Dendritic cell treated with granulocyte-macrophage colony-stimulating factor and Interleukin-4, amounts not matched to agents 40 ng/mL and 50 ng/mL, for 4 days (primary cell): ENCODE results near the gene KIAA1614.
"Not testable (repeated sequence)": the region's sequence is repeated elsewhere in the genome, so short reads cannot be mapped to it uniquely, and the experiment has no call there.

Source experiments
- H3K27ac Mint-ChIP-seq: one replicate; pipeline ENCODE4 v1.8.0; 2022; ENCODE audit warnings: mild to moderate bottlenecking, mixed read lengths
- H3K27me3 Mint-ChIP-seq: one replicate; pipeline ENCODE4 v1.8.0; 2022; ENCODE audit warnings: mild to moderate bottlenecking, mixed read lengths
- H3K36me3 Mint-ChIP-seq: one replicate; pipeline ENCODE4 v1.8.0; 2022; ENCODE audit warnings: low read depth, mixed read lengths
- H3K4me1 Mint-ChIP-seq: one replicate; pipeline ENCODE4 v1.8.0; 2022; ENCODE audit warnings: low read depth, mixed read lengths
- H3K4me3 Mint-ChIP-seq: one replicate; pipeline ENCODE4 v1.8.0; 2022; ENCODE audit warnings: mild to moderate bottlenecking, moderate library complexity, mixed read lengths
- H3K9me3 Mint-ChIP-seq: one replicate; pipeline ENCODE4 v1.8.0; 2022; ENCODE audit warnings: mixed read lengths
- intact Hi-C: fragments of 100-400 bp; cut with micrococcal nuclease; formaldehyde crosslinking; loops from one replicate; pipeline ENCODE4 v1.15.0; 2022

The KIAA1614 gene

DNA sequence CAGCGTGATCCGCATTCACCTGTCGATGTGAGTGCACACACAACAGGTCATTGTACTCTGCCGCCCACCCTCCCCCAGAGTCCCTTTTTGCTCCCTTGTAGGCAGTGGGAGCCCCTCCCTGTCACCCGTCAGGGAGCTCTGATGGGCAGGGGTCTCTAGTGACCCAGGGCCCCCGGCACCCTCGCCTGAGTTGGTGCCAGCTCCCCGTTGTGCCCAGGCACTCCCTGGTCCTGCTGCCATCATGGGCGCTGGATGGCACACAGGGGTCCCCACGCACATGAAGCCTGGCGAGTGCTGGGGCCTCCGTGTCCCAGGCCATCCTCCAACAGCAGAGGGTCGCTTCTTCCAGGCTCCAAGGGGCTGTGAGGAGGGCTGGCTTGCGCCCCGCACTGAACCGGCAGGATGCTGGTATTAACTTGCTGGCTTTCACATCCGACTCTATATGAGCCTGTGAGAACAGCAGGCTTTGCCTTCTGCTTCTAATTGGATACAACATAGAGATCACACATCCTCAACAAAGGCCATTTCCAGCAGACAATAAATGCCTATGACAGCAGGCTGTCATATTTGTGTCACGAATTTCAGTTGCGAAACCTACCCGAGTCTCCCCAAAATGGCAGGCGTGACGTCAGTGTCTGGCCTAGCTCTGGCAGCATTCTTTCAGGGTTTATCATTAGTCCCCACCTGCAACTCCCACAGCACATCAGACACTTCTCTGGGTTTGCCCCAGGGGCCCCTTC lies 35.4 kb downstream of the KIAA1614 start:
- H3K36me3 Mint-ChIP-seq, result peaks cover 52% of the 10 kb centered on the region
- peaks cover 28% of the 10 kb centered on the region for H3K9me3 Mint-ChIP-seq

DNA sequence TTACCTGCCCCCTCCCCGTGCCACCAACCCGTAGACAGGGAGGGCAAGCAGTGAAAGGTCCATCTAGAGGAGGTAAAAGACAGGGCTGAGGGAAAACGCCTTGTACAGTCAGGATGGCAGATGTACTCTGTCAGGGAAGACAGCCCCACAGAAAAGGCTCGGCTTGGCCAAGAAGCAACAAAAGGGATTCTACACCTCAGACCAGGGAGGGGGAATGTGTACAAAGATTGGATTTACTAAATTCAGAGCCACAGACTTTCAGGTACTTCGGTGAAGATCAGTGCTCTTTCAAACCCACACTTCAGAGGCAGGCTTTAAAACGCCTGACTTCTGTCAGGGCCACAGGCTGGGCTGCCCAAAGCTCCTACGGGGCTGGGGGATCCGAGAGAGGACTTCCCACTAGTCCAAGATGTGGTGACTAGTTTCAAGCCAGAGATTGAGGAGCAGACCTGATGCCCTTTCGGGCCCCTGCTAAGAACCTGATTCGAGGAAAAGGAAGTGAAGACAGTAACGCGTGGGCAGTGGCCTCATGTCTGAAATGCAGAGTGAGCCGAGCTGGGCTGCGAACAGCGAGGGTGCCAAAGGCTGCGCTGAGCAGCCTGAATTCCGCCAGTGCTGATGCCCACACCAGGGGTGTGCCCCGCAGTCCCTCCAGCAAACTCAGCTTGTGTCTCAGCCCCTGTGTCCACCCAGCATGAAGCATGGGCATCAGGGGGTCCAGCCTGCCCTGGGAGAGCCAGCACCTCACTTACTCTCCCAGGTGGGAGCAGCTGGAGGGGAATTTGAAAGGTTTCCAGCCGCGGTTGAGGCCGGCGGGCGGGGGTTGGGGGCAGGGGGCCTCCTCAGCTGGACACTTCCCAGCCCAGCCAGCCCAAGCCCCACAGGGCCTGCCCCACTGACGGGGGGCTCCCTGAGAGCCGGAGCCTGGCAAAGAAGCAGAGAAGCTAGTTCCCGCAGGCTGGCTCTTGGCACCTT lies 36.2 kb downstream of the KIAA1614 start:
- no peak overlapping the region for H3K4me3 Mint-ChIP-seq
- intact Hi-C loops, result no loop called here

More for the DNA sequence above, 35.4 kb downstream of the KIAA1614 start:
- intact Hi-C loops, result no loop called here
- no peak overlapping the region for H3K27ac Mint-ChIP-seq
- H3K4me1 Mint-ChIP-seq, result peaks cover 17% of the 10 kb centered on the region
- no peaks in the 10 kb centered on the region for H3K27me3 Mint-ChIP-seq
- H3K4me3 Mint-ChIP-seq, result no peak overlapping the region

DNA sequence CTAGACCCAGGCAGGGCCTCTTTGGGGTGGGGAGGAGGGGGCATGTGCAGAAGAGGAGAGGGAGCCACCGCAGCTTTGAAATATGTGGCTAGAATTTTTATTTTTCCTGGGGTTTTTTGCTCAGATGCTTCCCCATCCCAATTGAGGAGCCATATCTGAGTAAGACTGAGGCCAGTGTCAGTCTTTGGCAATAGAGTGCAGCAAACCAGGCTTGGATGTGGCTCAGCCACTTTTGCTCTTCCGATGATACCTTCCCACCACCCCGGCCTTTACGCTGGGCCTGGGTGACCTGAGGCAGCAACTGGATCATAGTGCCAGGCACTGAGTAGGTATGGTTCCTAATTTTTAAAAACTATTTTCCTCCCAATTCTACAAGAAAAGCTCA lies 36.9 kb downstream of the KIAA1614 start:
- Mint-ChIP-seq H3K4me1 (peaks cover 22% of the 10 kb centered on the region), H3K36me3 (peaks cover 58% of the 10 kb centered on the region), H3K27ac (no peak overlapping the region), H3K27me3 (peaks cover 5% of the 10 kb centered on the region), H3K9me3 (peaks cover 28% of the 10 kb centered on the region), H3K4me3 (no peak overlapping the region)
- intact Hi-C loops, result no loop called here

More for the DNA sequence above, 36.2 kb downstream of the KIAA1614 start:
- Mint-ChIP-seq H3K9me3 (peaks cover 28% of the 10 kb centered on the region), H3K4me1 (peaks cover 17% of the 10 kb centered on the region), H3K27ac (no peak overlapping the region), H3K36me3 (peaks cover 52% of the 10 kb centered on the region), H3K27me3 (peaks cover 3% of the 10 kb centered on the region)

DNA sequence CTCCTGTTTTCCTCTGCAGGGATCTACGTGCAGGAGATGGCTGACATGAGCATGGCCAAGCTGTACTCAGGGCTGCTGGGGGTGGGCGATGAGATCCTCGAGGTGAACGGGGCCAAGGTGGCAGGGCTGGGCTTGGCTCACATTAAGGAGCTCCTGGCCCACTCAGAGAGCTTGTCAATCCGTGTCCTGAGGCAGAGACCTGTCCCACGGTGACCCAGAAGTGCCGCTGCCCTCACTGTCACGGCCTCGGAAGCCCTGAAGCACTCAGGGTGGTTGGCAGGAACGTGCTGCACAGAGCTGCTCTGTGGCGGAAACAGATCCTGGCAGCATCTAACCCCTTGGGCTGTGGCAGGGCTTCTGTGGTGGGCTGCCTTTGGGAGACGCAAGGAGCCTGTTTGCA lies 37.6 kb downstream of the KIAA1614 start:
- intact Hi-C loops, result no loop called here
- H3K4me3 Mint-ChIP-seq, result no peak overlapping the region
- no peak overlapping the region for H3K27ac Mint-ChIP-seq
- H3K27me3 Mint-ChIP-seq, result peaks cover 5% of the 10 kb centered on the region
- peaks cover 61% of the 10 kb centered on the region for H3K36me3 Mint-ChIP-seq
- H3K4me1 Mint-ChIP-seq, result peaks cover 24% of the 10 kb centered on the region
- H3K9me3 Mint-ChIP-seq, result peaks cover 28% of the 10 kb centered on the region

DNA sequence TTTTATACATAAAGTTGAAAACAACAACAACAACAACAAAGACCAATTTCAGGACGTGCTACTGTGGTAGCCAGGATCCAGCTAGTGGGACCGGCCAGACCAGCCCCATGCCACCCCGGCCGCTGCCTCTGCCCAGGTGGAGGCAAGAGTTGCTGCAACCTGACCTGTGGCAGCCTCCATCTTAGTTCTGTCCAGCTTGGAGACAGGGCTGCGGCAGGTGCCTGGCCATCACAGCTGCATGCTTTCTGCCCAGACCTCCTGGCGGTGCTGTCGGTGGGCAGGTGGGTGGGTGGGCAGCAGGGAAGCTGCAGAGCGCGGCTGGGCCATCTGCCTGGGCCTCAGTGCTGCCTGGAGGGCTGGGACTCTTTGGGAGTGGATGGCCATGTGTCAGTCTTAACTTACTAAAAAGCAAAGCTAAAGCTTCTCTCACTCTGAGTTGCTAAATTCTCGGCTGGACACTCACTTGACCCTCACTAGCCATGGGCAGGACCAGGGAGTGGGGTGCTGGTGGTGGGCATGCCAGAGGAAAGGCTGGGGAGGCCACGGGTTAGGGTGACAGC lies 38.6 kb downstream of the KIAA1614 start:
- H3K4me3 Mint-ChIP-seq, result no peak overlapping the region
- peaks cover 60% of the 10 kb centered on the region for H3K36me3 Mint-ChIP-seq
- peaks cover 24% of the 10 kb centered on the region for H3K4me1 Mint-ChIP-seq
- H3K9me3 Mint-ChIP-seq, result peaks cover 24% of the 10 kb centered on the region
- intact Hi-C loops, result no loop called here
- peak overlapping the region; percentile 44 for H3K27ac Mint-ChIP-seq
- peaks cover 5% of the 10 kb centered on the region for H3K27me3 Mint-ChIP-seq

DNA sequence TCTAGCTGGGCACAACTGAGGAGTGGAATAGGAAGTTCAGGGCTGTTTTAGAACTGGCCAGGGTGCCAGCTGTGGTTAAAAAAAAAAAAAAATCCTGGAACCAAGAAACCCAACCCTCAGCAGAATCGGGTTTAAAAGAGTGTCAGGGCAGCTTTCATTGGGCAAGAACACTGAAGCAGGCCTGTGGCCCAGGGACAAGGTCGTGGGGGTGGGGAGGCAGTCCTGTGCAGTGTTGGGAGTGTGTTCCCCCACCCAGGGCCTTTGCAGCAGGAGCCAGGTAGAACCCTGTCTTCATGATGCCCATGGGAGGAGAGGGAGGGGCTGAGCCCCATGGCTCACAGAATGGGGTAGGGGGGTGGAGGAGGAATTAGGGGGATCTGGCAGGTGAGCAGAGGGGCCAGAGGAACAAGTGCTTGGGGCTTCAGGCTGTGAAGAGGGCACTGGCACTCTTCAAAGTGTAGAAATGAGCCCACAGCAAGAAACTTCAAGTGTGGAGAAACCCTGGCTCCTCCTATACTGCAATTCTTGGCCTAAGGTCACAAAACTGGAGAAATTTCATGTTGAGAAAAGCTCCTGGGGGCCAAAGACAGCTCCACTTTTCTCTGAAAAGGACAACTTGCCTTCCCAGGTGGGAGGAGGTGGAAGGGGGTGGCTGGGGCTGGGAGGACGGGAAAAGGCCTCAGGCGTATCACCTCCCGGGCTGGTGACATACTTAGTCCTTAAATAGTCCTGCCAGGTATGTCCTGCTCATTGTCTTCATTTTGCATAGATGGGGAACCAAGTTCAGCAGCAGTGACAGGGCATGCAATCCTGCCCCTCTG lies 39.3 kb downstream of the KIAA1614 start:
- H3K4me1 Mint-ChIP-seq, result peaks cover 24% of the 10 kb centered on the region
- H3K9me3 Mint-ChIP-seq, result peaks cover 16% of the 10 kb centered on the region
- peaks cover 58% of the 10 kb centered on the region for H3K36me3 Mint-ChIP-seq
- intact Hi-C loops, result no loop called here
- peaks cover 5% of the 10 kb centered on the region for H3K27me3 Mint-ChIP-seq
- H3K4me3 Mint-ChIP-seq, result no peak overlapping the region
- peak overlapping the region; percentile 44 for H3K27ac Mint-ChIP-seq

DNA sequence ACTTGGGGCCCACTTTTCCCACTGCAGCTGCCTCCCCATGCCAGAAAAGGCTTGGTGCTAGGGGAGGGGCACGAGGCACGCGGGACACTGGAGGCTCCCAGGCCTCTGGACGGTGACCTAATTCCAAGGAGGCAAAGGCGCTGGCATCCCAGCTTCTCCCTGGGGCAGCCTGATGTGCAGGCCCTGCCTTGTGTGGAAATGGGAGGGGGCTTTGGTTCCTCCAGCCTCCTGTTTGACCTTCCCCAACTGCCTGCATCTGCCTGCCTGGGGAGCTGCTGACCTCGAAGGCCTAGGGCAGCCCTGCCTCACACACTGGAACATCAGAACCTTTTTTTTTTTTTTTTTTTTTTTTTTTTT lies 39.9 kb downstream of the KIAA1614 start:
- intact Hi-C loops, result no loop called here
- Mint-ChIP-seq H3K27ac (no peak overlapping the region), H3K27me3 (peaks cover 5% of the 10 kb centered on the region)

DNA sequence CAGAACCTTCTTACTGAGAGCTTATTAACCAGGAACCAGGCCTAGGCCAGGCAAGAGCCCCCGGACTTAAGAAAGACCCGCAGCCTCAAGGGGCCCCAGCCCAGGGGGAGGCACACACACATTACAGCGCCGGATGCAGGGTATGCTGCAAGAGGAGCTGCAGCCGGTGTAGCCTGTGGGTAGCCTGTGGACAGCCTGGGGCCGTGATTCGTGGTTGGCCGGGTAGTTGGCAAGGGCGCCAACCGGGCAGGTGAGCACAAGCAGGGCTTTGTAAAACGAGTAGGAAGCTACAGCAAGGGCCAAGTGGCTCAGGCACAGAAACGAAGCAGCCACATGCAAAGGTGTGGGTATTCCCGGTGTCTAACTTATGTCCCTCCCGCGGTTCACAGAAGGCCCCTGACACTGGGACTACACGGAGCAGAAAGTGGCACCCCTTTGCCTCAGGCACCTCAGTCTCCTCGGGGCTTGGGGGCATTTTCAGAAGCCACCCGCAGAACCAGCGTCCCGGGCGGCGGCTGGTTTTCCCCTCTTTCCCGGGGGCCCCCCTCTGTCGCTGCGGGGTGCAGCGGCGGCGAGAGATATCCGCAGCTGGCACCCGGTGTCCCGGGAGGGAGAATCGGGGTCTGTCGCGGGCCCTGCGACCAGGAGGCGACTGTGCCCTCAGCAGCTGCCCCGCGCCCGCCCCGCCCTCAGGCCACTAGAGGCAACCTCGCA lies 40.8 kb downstream of the KIAA1614 start:
- intact Hi-C loops, result no loop called here
- Mint-ChIP-seq H3K27ac (no peak overlapping the region), H3K27me3 (peaks cover 5% of the 10 kb centered on the region), H3K9me3 (peaks cover 6% of the 10 kb centered on the region), H3K4me3 (peak overlapping the region; percentile 39), H3K36me3 (peaks cover 53% of the 10 kb centered on the region), H3K4me1 (peaks cover 24% of the 10 kb centered on the region)

More for the DNA sequence above, 39.9 kb downstream of the KIAA1614 start:
- Mint-ChIP-seq H3K9me3 (peaks cover 10% of the 10 kb centered on the region), H3K36me3 (peaks cover 56% of the 10 kb centered on the region), H3K4me1 (peaks cover 24% of the 10 kb centered on the region), H3K4me3 (no peak overlapping the region)

DNA sequence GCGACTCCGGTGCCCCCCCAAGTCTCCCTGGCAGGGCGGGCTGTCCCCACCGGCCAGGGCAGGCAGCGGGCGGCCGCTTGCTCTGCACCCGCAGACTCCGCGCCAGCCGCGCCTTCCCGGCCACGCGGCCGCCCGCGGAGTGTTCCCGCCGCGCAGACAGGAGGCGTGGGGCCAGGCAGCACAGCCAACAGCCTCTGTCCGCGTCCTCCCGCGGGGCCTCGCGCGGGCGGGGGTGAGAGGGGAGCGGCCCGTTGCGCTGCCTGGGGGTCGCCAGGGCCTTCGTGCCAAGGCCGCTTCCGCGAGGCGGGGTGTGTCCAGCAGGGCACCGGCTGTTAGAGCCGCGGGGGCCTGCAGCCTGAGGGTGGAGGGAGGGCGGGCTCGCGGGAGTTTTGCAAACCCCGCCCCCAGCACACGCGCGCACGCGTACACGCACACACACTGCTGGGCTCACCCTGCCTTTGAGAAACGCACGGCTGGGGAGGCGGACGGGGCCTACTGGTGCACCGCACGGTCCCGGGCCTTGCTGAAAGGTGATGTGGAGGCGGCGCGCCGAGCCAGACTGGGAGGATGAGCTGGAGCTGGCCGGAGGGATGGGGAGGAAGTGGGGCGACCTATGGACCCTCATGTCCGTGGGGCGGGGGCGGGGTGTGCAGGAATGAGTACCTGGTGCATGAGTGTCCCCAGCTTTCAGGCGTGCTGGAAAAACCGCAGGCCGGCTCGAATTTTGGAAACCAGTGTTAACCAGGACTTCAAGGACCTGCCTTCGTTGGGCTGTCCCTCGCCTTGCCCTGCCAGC lies 41.5 kb downstream of the KIAA1614 start:
- Mint-ChIP-seq H3K4me3 (peak overlapping the region; percentile 55), H3K27ac (no peak overlapping the region), H3K36me3 (peaks cover 54% of the 10 kb centered on the region), H3K9me3 (no peaks in the 10 kb centered on the region), H3K4me1 (peaks cover 18% of the 10 kb centered on the region), H3K27me3 (peaks cover 5% of the 10 kb centered on the region)
- intact Hi-C loops, result no loop called here

DNA sequence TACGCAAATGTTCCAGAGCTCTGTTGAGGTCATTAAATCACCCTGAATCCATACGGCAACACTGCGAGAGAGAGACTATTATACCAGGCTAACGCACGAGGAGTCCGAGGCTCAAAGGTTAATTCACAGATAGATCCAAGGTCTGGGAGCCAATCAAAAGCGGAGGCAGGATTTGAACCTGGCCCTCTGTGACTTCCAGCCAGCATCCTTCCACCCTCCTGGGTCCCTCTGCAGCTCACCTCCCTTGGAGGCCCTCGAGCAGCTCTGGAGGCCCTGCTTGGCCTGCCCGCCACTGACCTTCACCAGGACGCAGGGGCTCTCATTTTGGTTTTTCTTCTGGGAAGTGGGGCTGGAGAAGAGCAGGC lies 42.1 kb downstream of the KIAA1614 start:
- peaks cover 5% of the 10 kb centered on the region for H3K27me3 Mint-ChIP-seq
- peaks cover 18% of the 10 kb centered on the region for H3K4me1 Mint-ChIP-seq
- peaks cover 58% of the 10 kb centered on the region for H3K36me3 Mint-ChIP-seq
- no peak overlapping the region for H3K27ac Mint-ChIP-seq
- H3K9me3 Mint-ChIP-seq, result no peaks in the 10 kb centered on the region
- peak overlapping the region; percentile 55 for H3K4me3 Mint-ChIP-seq
- intact Hi-C loops, result no loop called here

DNA sequence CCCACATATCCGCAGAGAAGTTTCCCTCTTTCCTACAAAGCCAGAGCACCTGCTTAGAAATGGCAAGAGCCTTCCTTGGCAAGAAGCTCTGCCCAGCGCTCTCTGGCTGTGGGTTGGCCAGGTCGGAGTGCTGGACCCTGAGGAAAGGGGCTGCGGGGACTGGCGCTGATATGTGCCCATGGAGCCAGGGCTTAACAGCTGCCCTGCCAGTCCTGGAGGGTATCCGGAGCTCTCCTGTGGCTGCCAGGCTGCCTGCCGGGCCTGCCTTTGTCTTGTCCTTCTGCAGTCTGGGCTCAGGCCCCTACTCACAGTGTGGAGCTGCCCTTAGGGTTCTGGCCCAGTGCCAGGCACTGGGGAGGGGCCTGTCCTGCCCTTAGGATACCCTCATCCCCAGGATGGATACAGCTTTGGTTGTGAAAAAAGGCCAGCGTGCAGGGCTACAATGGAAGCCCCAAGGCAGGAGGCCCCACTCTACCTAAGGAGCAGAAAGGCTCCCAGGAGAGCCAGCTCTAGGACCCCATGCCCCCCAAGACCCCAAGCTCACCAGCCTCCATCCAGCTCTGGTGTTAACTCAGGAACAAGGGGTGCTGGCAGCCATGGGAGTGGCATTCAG lies 43.4 kb downstream of the KIAA1614 start:
- peaks cover 5% of the 10 kb centered on the region for H3K27me3 Mint-ChIP-seq
- no peaks in the 10 kb centered on the region for H3K9me3 Mint-ChIP-seq
- intact Hi-C loops, result no loop called here
- H3K27ac Mint-ChIP-seq, result no peak overlapping the region
- no peak overlapping the region for H3K4me3 Mint-ChIP-seq
- H3K4me1 Mint-ChIP-seq, result peaks cover 18% of the 10 kb centered on the region
- H3K36me3 Mint-ChIP-seq, result peaks cover 60% of the 10 kb centered on the region

DNA sequence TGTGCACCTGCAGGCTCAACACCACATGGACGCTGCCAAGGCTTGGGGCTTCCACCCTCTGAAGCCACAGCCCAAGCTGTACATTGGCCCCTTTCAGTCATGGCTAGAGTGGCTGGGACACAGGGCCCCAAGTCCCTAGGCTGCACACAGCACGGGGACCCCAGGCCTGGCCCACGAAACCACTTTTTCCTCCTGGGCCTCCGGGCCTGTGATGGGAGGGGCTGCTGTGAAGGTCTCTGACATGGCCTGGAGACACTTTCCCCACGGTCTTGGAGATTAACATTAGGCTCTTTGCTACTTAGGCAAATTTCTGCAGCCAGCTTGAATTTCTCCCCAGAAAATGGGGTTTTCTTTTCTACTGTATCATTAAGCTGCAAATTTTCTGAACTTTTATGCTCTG lies 46.9 kb downstream of the KIAA1614 start:
- H3K27me3 Mint-ChIP-seq, H3K4me3 Mint-ChIP-seq, H3K27ac Mint-ChIP-seq, H3K9me3 Mint-ChIP-seq, intact Hi-C loops: not testable (repeated sequence)
- H3K4me1 Mint-ChIP-seq, result peaks cover 11% of the 10 kb centered on the region
- peaks cover 72% of the 10 kb centered on the region for H3K36me3 Mint-ChIP-seq
